NOMO-1 treated with dmso at 0.1 percent for 144 hours (cell line): ENCODE results near the gene ADM2.
"Not testable (repeated sequence)": the region's sequence is repeated elsewhere in the genome, so short reads cannot be mapped to it uniquely, and the experiment has no call there.

Experiments used
- DNase-seq: peaks from one replicate; lab custom pipeline; 2025; ENCODE audit not compliant: unreplicated experiment; lab: John Stamatoyannopoulos, UW

The ADM2 gene

DNA sequence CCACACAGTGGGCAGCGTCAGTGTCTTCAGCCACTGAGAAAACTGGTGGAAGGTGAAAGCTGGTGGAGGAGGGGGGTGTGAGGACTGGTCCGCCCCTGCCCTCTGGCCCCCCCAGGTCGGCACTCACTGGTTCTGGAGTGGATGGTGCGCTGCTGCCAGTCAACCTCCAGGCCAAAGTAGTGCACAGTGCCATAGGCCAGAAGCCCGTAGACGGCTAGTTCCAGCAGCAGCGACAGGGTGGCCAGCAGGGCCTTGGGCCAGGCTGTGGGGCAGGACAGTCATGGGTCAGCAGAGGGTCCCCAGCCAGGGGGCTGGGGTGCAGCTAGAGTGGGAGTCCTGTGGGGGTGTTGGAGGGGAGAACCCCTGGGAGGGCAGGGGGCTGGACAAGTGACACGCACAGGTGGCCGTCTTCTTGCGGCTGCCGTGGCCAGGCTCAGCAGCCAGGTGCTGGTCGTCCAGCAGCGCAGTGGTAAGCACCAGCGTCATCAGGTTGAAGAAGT lies 24.0 kb downstream of the ADM2 start:
- no peak for DNase-seq

DNA sequence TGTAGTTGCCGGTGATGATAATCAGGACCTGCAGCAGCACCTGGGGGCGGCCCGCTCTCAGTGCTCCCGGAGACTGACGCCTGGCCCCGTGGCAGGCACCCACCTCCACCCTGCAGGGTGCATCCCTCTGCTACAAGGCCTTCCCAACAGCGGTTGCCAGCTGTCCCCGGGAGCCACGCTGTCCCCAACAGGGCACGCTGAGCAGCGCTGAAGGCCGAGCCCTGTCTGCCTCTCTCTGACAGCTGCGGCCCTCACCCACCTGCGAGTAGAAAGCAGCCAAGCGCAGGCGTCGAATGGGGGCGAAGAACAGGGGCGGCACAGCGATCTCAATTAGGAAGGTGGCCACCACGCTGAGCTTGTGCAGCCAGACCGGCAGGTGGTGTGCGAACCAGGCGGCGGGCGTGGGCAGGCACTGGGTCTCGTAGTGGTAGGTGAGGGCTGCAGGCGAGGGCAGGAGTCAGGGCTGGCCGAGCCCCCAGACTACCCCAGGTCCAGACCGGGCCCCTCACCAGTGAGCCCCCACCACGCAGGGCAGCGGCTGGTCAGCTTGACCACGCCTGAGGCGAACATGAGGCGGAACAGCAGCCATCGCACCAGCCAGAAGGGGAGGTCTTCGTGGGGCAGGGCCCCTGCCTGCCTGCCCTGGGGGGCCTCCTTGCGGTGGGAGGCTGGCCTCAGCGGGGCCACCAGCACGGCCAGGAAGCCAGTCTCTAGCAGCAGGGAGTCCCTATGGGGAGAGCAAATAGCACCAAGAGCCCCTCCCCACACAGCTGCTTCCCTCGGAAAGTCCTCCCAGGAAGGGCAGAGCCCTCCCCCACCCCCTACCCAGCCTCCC lies 24.6 kb downstream of the ADM2 start:
- DNase-seq = no peak

DNA sequence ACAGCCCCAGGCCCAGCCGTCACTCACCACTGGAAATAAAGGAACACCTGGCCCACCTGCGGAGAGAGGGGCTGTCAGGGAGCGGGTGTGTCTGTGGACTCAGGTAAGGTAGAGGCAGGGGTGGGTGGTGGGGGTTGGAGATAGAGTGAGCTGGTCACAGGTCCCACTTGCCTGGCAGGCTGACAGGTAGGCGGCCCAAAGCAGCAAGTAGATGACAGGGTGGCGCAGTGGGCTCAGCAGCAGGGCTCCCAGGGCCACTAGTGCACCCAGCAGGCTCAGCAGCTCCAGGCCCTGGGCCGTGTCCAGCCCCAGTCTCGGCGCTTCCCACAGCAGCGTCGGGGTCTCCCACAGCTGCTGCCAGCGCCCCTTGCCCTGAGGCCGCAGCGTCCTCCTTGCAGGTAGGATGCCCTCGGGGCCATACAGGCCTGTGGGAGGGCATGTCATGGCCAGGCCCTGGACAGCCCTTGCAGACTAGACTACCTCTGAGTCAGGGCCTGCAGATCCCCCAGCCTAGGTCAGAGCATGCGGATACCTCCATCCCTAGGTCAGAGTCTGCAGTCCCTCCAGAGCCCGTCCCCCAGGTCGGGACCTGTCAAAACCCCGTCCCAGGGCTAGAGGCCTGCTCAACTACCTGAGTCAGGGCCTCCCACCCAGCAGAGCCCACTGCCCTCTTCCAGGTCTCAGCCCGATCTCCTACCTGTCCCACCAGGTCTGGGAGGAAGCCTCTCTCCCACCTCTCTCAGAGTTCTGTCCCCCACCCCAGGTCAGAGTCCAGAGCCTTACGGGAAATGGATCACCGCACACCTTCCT lies 25.5 kb downstream of the ADM2 start:
- DNase-seq = no peak

DNA sequence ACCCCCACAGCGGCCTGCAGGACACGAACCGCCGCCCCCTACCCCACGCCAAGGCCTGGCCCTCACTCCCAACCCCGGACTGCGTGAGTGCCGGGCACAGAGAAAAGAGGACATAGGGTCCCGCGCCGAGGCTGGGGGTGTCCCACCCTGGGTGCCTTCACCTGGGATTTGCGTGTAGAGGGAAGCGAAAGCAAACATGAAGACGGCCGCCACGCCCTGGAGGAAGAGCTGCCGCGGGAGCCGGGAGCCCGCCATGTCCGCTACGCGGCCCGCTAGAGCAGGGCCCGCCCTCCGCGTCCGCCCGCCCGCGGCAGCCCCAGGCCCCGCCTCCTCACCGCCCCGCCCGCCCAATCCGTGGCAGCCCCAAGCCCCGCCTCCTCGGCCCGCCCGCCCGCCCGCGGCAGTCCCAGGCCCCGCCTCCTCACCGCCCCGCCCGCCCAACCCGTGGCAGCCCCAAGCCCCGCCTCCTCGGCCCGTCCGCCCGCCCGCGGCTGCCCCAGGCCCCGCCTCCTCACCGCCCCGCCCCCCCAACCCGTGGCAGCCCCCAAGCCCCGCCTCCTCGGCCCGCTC lies 26.2 kb downstream of the ADM2 start, which contains the start of gene LMF2:
TSS of gene LMF2 (minus strand) at position 282 of the 570 bp plus-strand sequence. CDS start at position 255, 27 bp downstream.
- peak; percentile 86 for DNase-seq

DNA sequence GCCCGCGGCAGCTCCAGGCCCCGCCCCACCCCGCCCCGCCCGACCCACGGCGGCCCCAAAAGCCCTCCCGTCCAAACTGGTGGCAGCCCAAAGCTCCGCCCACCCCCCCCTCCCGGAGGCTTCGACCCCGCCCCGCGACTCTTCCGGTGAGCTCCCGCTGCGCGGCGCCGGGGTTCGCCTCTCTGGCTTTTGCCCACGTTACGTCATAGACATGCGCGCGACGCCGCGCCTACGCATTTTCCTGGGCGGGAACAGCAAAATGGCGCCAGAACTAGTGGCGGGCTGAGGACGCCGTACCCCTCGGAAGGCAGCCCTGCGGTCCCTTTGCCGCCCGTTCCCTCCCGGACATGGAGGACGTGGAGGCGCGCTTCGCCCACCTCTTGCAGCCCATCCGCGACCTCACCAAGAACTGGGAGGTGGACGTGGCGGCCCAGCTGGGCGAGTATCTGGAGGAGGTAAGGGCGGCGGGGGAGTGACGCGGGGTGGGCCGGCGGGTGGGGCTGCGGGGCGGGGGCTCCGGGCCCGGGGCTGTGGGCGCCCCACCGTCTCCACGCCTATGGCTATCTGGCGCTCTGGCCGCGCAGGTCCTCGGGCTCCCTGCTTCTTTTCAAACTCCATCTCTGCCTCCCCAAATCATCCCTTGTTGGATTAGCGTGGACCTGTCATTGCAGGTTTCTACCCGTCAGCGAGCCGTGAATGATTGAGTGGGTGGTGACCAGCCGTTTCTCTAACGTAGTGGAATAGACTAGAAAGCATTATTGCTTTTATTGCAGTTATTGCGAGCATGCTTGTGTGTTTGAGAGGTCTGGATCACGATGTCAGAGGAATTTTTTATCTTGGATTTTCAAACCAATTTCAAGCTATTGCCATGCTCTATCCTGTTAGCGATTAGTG lies 26.9 kb downstream of the ADM2 start, which contains the start of gene NCAPH2:
TSS of gene NCAPH2 (plus strand) at position 234 of the 894 bp plus-strand sequence. CDS start at position 348, 114 bp downstream.
- peak; percentile 91 for DNase-seq

DNA sequence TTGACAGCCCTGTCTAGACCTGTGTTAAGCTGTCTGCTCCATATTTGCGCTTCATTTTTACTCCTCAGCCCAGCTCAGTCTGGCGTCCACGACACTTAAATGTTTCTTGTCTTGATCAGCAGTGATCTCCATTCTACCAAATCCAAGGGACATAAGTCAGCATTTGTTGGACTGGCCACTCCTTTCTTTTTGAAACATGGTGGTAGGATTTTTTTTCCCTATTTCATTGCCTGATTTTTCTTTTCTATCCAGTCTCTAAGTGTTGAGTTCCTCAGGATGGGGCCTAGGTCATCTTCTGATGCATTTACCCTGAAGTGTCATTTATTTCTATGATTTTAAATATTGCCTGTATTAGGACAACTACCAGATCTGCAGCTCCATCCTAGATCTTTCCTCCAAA lies 27.6 kb downstream of the ADM2 start:
- no peak for DNase-seq

DNA sequence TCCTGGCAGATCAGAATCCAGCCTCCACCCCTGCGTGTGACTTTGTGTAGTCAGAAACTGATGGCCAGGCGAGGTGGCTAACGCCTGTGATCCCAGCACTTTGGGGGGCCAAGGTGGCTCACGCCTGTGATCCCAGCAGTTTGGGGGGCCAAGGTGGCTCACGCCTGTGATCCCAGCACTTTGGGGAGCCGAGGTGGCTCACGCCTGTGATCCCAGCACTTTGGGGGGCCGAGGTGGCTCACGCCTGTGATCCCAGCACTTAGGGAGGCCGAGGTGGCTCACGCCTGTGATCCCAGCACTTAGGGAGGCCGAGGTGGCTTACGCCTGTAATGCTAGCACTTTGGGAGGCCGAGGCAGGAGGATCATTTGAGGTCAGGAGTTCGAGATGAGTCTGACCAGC lies 31.8 kb downstream of the ADM2 start:
- DNase-seq = no peak

DNA sequence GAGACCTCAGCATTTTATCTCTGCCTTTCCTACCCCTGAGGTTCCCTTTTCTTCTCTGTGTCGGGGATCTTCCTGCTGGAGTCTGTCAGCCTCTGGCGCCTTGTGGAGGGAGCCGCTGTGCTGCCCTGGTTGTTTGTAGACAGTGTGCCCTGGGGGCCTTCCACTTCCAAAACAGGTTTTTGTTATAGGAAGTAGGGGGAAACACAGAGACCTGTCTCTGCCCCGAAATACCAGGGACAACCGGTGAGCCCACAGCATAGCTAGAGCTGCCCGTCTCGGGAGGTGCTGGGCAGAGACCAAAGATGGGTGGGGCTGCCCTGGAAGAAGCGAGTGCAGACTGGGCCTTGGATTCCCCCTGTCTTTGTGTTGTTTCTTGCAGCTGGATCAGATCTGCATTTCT lies 34.7 kb downstream of the ADM2 start:
- DNase-seq = no peak

DNA sequence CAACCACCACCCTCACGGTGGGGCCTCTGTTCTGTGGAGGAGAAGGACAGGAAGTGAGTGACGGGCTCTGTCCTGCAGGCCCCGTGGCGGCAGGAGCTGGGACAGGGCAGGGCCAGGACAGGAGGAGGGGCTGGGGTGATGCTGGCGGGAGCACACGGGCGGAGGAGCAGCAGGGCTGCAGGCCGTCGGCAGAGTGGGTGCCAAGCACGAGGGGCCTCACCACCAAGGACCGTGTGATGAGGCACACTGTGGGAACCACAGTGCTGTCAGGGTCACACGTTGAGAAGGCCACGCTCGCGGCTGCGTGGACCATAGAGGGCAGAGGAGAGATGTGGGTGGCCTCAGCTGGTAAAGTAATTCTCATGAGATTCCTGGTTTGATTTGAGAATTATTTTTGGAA lies 35.5 kb downstream of the ADM2 start:
- DNase-seq = no peak

DNA sequence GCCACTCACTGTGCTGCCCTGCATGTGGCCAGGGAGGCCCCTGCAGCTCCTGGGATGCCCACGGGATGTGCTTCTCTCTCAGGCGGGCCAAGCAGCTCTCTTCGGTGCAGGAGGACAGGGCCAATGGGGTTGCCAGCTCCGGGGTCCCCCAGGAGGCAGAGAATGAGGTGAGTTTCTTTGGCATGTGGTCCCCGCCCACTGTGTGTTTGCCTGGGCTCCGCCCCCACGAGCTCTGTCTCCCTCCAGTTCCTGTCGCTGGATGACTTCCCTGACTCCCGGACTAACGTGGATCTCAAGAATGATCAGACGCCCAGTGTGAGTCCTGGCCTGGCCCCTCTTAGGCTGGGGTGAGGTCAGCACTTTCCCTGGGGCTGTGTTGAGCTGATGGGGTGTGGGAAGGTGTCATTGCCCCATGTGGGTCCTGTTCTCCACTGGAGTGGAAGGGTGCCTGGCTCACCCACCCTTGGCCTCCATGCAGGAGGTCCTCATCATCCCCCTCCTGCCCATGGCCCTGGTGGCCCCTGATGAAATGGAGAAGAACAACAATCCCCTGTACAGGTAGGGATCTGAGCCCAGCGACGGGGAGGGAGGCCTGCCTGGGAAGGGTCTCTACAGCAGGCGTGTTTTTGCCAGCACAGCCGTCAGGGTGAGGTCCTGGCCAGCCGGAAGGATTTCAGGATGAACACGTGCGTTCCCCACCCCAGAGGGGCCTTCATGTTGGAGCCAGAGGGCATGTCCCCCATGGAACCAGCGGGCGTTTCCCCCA lies 36.3 kb downstream of the ADM2 start:
- no peak for DNase-seq

DNA sequence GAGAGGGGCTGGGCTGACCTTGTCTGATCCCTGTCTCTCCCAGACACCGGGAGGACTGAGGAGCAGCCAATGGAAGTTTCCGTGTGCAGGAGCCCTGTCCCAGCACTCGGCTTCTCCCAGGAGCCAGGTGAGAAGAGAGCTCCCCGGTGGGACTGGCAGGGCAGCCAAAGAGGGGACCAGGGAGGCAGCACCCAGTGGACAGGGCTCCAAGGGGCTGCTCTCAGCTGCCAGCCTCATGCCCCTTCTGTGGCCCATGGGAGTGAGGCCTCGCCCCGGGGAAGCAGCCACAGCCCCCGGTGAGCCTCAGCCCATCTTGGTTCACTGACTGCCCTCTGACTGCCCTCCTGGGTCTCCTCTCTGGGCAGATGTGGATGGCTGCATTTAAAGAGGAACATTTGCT lies 37.3 kb downstream of the ADM2 start:
- no peak for DNase-seq

DNA sequence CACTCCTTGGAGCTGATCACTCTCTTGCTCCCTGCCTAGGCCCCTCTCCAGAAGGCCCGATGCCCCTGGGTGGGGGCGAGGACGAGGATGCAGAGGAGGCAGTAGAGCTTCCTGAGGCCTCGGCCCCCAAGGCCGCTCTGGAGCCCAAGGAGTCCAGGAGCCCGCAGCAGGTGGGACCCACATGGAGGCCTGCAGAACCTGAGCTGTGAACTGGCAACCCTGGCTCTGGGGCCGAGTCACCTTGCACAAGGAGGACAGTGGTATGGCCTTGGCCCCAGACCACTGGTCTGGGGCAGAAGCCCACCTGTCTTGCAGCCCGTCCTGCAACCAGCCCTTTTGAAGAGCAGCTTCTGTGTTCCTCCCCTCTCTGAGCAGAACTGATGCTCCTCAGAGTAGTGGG lies 37.8 kb downstream of the ADM2 start:
- no peak for DNase-seq

DNA sequence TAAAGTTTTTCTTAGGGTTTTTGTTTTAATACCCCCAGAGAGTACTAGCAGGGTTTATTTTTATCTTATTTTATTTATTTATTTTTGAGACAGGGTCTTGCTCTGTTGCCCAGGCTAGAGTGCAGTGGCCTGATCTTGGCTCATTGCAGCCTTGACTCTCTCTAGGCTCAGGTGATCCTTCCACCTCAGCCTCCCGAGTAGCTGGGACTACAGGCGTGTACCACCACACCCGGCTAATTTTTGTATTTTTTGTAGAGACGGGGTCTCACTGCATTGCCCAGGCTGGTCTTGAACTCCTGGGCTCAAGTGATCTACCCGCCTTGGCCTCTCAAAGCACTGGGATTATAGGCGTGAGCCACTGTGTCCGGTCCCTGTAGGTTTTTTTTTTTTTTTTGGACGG lies 38.8 kb downstream of the ADM2 start:
- DNase-seq = not testable (repeated sequence)

DNA sequence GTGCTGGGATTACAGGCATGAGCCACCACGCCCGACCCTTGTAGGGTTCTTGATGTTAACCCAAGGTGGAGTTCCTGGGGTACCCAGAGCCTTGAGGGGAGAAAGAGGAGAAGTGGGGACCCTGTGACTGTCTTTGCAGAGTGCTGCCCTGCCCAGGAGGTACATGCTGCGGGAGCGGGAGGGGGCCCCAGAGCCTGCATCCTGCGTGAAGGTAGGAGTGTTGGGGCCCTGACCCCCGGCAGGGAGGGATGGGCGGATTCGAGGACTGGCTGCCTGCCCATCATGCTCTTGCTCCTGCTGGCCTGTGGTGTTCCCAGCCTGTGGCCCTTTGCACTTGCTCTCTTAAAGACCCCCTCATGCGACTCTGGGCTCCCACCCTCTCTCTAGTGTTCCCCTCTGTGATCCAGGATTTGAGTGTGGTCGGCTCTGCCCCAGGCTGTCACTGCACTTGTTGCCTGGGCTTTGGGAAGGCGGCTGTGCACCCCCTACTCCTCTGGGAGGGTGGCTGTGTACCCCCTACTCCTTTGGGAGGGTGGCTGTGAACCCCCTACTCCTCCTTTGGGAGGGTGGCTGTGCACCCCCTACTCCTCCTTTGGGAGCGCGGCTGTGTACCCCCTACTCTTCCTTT lies 39.6 kb downstream of the ADM2 start:
- DNase-seq = no peak

DNA sequence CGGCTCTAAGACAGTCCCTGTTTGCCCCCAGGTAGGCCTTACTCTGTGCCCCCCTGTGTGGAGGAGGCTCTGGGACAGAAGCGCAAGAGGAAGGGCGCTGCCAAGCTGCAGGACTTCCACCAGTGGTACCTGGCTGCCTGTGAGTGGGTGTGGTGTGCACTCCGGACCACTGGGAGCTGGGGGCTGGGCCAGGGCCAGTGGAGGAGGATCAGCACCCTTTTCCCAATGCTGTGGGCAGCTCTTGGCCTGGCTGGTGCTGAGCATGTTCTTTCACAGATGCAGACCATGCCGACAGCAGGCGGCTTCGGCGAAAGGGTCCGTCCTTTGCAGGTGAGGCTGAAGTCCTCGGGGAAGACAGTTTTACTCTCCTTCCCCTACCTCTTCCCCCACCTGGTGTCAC lies 40.4 kb downstream of the ADM2 start:
- DNase-seq = no peak

DNA sequence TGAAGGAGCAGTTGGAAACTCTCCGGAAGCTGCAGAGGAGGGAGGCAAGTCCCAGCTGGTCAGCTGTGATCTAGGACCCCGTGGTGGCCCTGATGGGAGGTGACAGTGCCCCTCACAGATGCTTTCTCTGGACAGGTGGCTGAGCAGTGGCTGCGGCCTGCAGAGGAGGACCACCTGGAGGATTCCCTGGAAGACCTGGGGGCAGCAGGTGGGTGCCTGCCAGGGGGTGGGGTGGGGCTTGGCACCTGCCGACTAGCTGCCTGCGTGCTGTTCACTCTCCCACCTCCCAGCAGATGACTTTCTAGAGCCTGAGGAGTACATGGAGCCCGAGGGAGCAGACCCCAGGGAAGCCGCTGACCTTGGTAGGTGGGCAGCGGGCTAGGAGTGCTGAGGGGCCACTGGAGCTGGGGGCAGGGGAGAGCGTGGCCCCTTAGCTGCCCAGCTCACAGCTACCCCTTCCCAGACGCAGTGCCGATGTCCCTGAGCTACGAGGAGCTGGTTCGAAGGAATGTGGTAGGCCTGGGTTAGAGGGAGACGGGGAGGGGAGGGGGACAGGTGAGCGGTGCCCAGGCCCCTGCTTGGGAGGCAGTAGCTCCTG lies 41.0 kb downstream of the ADM2 start:
- DNase-seq = no peak

DNA sequence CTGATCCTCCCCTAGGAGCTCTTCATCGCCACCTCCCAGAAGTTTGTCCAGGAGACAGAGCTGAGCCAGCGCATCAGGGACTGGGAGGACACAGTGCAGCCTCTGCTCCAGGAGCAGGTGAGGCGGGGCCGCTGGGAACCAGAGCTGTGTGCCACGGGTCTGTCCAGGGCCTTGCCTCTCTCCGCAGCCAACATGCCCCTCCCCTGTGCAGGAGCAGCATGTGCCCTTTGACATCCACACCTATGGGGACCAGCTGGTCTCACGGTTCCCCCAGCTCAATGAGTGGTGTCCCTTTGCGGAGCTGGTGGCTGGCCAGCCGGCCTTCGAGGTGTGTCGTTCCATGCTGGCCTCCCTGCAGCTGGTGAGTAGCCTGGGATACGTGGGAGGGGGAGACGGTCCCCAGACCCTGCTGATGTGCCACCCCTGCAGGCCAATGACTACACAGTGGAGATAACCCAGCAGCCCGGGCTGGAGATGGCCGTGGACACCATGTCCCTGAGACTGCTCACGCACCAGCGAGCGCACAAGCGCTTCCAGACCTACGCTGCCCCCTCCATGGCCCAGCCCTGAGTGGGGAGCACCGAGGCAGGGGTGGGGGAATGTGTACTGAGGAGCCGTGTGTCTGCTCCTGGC lies 41.6 kb downstream of the ADM2 start:
- no peak for DNase-seq

DNA sequence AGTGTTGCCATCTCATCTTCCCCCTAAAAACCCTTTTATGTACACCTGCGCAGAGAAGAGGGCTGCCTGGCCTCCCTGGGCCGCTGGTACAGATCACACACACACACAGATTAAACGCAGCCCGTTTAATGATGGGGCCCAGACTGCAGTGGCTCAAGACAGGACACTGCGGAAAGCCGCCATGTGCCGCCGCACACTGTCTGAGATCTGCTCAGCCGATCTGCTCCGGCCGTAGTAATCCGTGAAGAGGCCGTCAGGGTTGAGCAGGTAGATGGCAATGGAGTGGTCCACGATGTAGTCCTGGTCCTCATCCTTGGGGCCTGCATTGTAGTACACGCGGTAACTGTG lies 42.1 kb downstream of the ADM2 start:
- no peak for DNase-seq
